ENCODE measurements around the gene DCAF8L1. TPM values are rescaled to one million over a fixed set of nuclear protein-coding genes. Genes with fewer than 3 reads are reported as not detected.
"Not testable (repeated sequence)": the region's sequence is repeated elsewhere in the genome, so short reads cannot be mapped to it uniquely, and the experiment has no call there.

DCAF8L1 gene
- total RNA-seq, 6 experiments from 2014 or later, result not detected

DNA sequence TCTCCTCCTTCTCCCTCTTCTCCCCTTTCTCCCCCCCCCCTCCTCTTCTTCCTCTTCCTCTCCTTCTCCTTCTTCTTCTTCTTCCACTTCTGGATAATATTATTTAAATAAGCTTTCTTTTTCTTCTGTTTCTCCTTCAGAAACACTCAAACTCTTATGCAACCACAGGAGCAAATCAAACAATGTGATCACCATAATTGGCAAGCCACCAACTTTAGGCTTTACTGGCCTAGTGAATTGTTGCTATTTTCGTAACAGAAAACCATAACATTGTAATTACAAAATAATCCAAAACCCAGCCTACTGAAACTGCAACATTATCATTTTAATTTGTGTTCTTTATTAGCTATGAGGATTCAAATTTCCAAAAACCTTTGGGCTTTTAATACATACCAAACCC, 14.3 kb downstream of the DCAF8L1 start:
- Histone ChIP-seq H3K9me3 (no peaks in the 10 kb centered on the region), H3K27me3 (no peaks in the 10 kb centered on the region), H3K4me3 (no peak overlapping the region), H3K4me1 (peaks cover 0 to 3% (median 0%) of the 10 kb centered on the region in 4 donors), H3K36me3 (no peaks in the 10 kb centered on the region), H3K27ac (no peak overlapping the region)
- peak in 3 of 4 donors; percentile 40 to 51 (median 42) for ATAC-seq
- TF ChIP-seq POLR2A (IDR thresholded peaks at IDR 0.05) (no peak), CTCF (IDR thresholded peaks at IDR 0.05) (no peak)
- WGBS (ENCODE audit: insufficient coverage, low coverage, low lambda C conversion rate, missing lambda C conversion rate), result 21% methylated on average over 1 of the region's 1 CpG
- intact Hi-C loops (cut with DNase I), result no loop called here
- no peak for DNase-seq

GRCh38 chrX:27966492-27966891, 14.8 kb downstream of the DCAF8L1 start:
- H3K27ac ChIP-seq, result no peak overlapping the region
- H3K36me3 ChIP-seq, result no peaks in the 10 kb centered on the region
- ATAC-seq, result no peak
- no peaks in the 10 kb centered on the region for H3K9me3 ChIP-seq
- 42% methylated on average over 1 of the region's 1 CpG for WGBS (ENCODE audit: insufficient coverage, low coverage, low lambda C conversion rate, missing lambda C conversion rate)
- no peak for DNase-seq
- peaks cover 0 to 3% (median 0%) of the 10 kb centered on the region in 4 donors for H3K4me1 ChIP-seq
- no peak for TF ChIP-seq POLR2A (IDR thresholded peaks at IDR 0.05)
- no peak for TF ChIP-seq CTCF (IDR thresholded peaks at IDR 0.05)
- no peak overlapping the region for H3K4me3 ChIP-seq
- intact Hi-C loops (cut with DNase I), result no loop called here
- no peaks in the 10 kb centered on the region for H3K27me3 ChIP-seq

GRCh38 chrX:27965348-27965747, 15.9 kb downstream of the DCAF8L1 start:
- H3K4me3 ChIP-seq; H3K4me1 ChIP-seq; ATAC-seq; H3K9me3 ChIP-seq; H3K27me3 ChIP-seq; DNase-seq; H3K27ac ChIP-seq; H3K36me3 ChIP-seq; intact Hi-C loops (cut with DNase I): not testable (repeated sequence)
- 46% methylated on average over 3 of the region's 5 CpGs for WGBS (ENCODE audit: insufficient coverage, low coverage, low lambda C conversion rate, missing lambda C conversion rate)

DNA sequence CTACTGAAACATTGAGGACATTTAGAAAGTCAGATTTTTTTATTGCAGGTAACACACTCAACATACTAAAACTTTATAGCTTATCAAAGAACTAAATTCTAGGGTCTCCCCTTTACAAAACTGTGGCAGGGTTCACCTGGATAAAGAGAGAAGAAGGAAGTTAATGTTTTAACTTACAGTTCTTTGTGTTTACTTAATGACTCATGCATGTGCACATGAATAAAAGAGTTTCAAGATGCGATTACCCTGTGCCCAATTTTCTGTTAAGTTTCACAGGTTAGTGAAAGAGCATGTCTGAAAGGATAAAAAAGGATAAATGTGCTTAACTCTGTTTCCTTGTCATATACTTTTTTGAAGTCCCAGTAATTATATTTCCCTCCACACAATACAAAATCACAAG, 16.8 kb downstream of the DCAF8L1 start:
- TF ChIP-seq CTCF (IDR thresholded peaks at IDR 0.05) (no peak), POLR2A (IDR thresholded peaks at IDR 0.05) (no peak)
- intact Hi-C loops (cut with DNase I), result no loop called here
- H3K9me3 ChIP-seq, result no peaks in the 10 kb centered on the region
- no peak overlapping the region for H3K27ac ChIP-seq
- peaks cover 0 to 3% (median 0%) of the 10 kb centered on the region in 4 donors for H3K4me1 ChIP-seq
- no peak for DNase-seq
- peak; percentile 47 to 76 (median 61) for ATAC-seq
- no peak overlapping the region for H3K4me3 ChIP-seq
- 33% methylated on average over 1 of the region's 1 CpG for WGBS (ENCODE audit: insufficient coverage, low coverage, low lambda C conversion rate, missing lambda C conversion rate)
- H3K36me3 ChIP-seq, result no peaks in the 10 kb centered on the region
- no peaks in the 10 kb centered on the region for H3K27me3 ChIP-seq

- H3K9me3 ChIP-seq; H3K27ac ChIP-seq; H3K36me3 ChIP-seq; H3K4me1 ChIP-seq; H3K27me3 ChIP-seq; intact Hi-C loops (cut with DNase I); H3K4me3 ChIP-seq; DNase-seq; ATAC-seq: not testable (repeated sequence)
- 73% methylated on average over 5 of the region's 5 CpGs for WGBS (ENCODE audit: insufficient coverage, low coverage, low lambda C conversion rate, missing lambda C conversion rate)
Measured at GRCh38 chrX:27960410-27960809, 20.8 kb downstream of the DCAF8L1 start.

GRCh38 chrX:27953171-27953570, 28.1 kb downstream of the DCAF8L1 start:
- Histone ChIP-seq H3K9me3 (no peaks in the 10 kb centered on the region), H3K4me1 (no peaks in the 10 kb centered on the region), H3K4me3 (no peak overlapping the region), H3K36me3 (no peaks in the 10 kb centered on the region), H3K27ac (no peak overlapping the region), H3K27me3 (no peaks in the 10 kb centered on the region)
- ATAC-seq (no peak), DNase-seq (no peak)
- no peak for TF ChIP-seq POLR2A (IDR thresholded peaks at IDR 0.05)
- TF ChIP-seq CTCF (IDR thresholded peaks at IDR 0.05), result no peak
- 8% methylated on average over 1 of the region's 1 CpG for WGBS (ENCODE audit: insufficient coverage, low coverage, low lambda C conversion rate, missing lambda C conversion rate)
- intact Hi-C loops (cut with DNase I), result no loop called here
